ENCODE measurements around the gene CSNK1G1.

CSNK1G1 gene

GRCh38 chr15:64141798-64142512, 214.0 kb downstream of the CSNK1G1 start:
- DNase-seq (ENCODE audit: low spot score): no peak
- H3K27ac ChIP-seq: no peak overlapping the region
- TF ChIP-seq, protein P1, sequence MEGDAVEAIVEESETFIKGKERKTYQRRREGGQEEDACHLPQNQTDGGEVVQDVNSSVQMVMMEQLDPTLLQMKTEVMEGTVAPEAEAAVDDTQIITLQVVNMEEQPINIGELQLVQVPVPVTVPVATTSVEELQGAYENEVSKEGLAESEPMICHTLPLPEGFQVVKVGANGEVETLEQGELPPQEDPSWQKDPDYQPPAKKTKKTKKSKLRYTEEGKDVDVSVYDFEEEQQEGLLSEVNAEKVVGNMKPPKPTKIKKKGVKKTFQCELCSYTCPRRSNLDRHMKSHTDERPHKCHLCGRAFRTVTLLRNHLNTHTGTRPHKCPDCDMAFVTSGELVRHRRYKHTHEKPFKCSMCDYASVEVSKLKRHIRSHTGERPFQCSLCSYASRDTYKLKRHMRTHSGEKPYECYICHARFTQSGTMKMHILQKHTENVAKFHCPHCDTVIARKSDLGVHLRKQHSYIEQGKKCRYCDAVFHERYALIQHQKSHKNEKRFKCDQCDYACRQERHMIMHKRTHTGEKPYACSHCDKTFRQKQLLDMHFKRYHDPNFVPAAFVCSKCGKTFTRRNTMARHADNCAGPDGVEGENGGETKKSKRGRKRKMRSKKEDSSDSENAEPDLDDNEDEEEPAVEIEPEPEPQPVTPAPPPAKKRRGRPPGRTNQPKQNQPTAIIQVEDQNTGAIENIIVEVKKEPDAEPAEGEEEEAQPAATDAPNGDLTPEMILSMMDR (IDR thresholded peaks at IDR 0.05): no peak
- no peak overlapping the region for H3K4me3 ChIP-seq

- Histone ChIP-seq H3K27ac (no peak overlapping the region), H3K4me3 (no peak overlapping the region)
- TF ChIP-seq, protein P1 (IDR thresholded peaks at IDR 0.05): no peak
- no peak for DNase-seq (ENCODE audit: low spot score)
These were observed 217.5 kb downstream of the CSNK1G1 start for GRCh38 chr15:64138331-64138941.

DNA sequence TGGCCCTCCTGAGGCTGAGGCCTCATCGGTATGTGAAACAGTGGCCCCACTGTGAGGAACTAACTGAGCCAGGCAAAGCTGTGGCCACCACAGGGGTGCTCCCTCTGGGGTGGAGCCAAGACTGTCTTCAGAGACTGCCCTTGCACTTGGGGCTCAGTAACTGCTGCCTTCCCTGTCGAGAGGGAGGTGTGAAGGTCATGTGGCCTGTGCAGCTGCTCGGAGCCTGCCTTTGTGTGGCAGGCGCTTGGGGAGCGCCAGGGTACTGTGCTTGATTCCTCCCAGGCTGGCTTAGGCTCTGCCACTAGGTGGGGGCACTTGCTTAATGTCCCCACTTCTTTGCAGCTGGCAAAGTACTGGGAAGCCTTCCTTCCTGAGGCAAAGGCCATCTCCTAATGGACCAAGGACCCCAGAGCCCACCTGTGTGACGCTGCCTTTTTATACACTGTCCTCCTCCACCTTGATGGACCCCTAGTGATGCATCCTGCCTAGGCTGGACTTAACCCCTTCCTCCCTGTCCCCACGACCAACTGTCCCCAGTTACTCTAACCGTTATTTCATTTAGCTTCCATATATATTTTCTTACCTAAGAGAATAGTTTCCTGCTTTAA, 218.6 kb downstream of the CSNK1G1 start:
- DNase-seq (ENCODE audit: low spot score): no peak
- TF ChIP-seq, protein P1 (IDR thresholded peaks at IDR 0.05): no peak
- H3K27ac ChIP-seq: no peak overlapping the region

GRCh38 chr15:64136347-64136746, 219.6 kb downstream of the CSNK1G1 start:
- Histone ChIP-seq H3K4me3 (no peak overlapping the region), H3K27ac (no peak overlapping the region)
- no peak for DNase-seq (ENCODE audit: low spot score)
- TF ChIP-seq, protein P1 (IDR thresholded peaks at IDR 0.05): no peak

More for the DNA sequence above, 218.6 kb downstream of the CSNK1G1 start:
- no peak overlapping the region for H3K4me3 ChIP-seq

- H3K4me3 ChIP-seq: no peak overlapping the region
- H3K27ac ChIP-seq: no peak overlapping the region
- DNase-seq (ENCODE audit: low spot score): no peak
- TF ChIP-seq, protein P1 (IDR thresholded peaks at IDR 0.05): no peak
These were observed 221.6 kb downstream of the CSNK1G1 start for GRCh38 chr15:64134345-64134829.

DNA sequence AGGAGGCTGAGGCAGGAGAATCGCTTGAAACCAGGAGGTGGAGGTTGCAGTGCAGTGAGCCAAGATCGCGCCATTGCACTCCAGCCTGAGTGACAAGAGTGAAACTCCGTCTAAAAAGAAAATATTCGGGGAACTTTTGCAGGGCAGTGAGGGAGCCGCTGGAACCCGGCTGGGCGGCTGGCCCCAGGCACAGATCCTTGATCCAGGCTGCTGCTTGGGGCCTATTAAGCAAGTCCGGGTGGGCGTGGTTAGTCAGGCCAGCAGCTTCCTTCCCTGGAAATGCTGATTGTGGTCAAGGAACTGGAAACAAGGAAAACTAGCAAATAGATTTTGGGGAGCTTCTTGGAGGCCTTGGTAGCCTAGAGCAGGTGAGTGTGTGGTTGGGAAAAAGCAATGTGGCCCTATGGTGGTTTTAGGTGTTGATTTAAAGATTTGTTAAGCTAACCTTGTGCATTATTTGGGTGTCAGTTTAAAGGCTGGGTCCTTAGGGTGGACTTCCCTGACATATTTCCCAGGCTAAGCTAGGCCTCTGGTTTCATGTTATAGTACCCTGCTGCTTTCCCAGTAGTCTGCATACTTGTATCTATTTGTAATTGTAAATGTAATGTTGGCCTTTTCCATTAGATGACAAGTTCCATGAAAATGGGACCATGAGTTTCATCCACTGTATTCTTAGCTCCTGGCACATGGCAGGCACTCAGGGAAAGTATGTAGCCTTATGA, 222.2 kb downstream of the CSNK1G1 start:
- no peak overlapping the region for H3K27ac ChIP-seq
- no peak overlapping the region for H3K4me3 ChIP-seq
- TF ChIP-seq, protein P1 (IDR thresholded peaks at IDR 0.05): no peak
- DNase-seq (ENCODE audit: low spot score): no peak

Data from coronary artery (tissue), 2 donors.